PFSK-1 (cell line): Measurements from ENCODE around the gene MFSD8.

Source experiments
- FOXP2 ChIP-seq: optimal IDR thresholded peaks from 2 replicates; pipeline ENCODE3; 2011; ENCODE audit warnings: borderline replicate concordance, control low read depth, inconsistent platforms; ENCODE audit not compliant: insufficient read depth; ENCODE audit errors: extremely low read length, extremely low read depth
- POLR2AphosphoS5 ChIP-seq: IDR thresholded peaks from 2 replicates; pipeline ENCODE4 v1.6.1; 2012; ENCODE audit warnings: low read depth, mild to moderate bottlenecking, control low read depth, low read length, moderate library complexity

DNA sequence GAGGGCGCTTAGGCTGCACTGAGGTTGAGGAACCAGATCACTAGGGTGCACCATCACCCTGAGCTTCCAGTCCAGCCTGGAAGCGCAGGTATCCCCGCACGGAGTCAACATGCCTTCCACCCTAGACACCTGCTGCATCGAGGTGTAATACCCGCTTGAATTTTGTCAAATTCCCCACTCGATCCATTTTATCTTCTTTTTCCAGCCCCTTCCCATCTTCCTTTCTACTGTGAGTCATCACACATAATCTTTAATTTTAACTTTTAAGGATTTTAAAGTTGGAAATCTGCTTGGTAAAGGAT lies 83.5 kb downstream of the MFSD8 start:
- TF ChIP-seq FOXP2 (no peak), POLR2AphosphoS5 (no peak)
